Measurements from ENCODE around the gene FOXO6. TPM values are rescaled to one million over a fixed set of nuclear protein-coding genes. Genes with fewer than 3 reads are reported as not detected.

FOXO6 gene
- total and polyA plus RNA-seq, 10 of the 15 experiments (the other 5 are each of a cell fraction or from before 2014, with no cell fraction given): 0.37 TPM; not detected in 9

GRCh38 chr1:41430069-41430468 lies 68.8 kb downstream of the FOXO6 start:
- in situ Hi-C loops (cut with MboI): loop anchor here (5.0 kb wide), 1 partner anchor 163 kb away; no protein-coding TSS in a partner anchor
- Histone ChIP-seq H3K79me2 (ENCODE audit: control insufficient read depth, insufficient read depth, low read length) (no peaks in the 10 kb centered on the region), H3K4me1 (ENCODE audit: control insufficient read depth, insufficient read depth, low read length) (no peaks in the 10 kb centered on the region), H3K4me2 (ENCODE audit: control insufficient read depth, insufficient read depth) (no peak overlapping the region), H3K27me3 (replicated peaks in 1 of 2; ENCODE audit: control insufficient read depth in 2 of 2, insufficient read depth in 2 of 2, low read length in 1 of 2) (peaks cover 0 to under 1% of the 10 kb centered on the region in 2 experiments; a peak in 2 of 4 replicates), H2AFZ (ENCODE audit: control insufficient read depth, low read depth, low read length) (no peak overlapping the region), H3K9me3 (replicated peaks; ENCODE audit: control insufficient read depth, insufficient read depth, low read length) (no peaks in the 10 kb centered on the region), H3K27ac (ENCODE audit: control insufficient read depth, insufficient read depth) (no peak overlapping the region), H3K4me3 (no peak overlapping the region), H3K9ac (ENCODE audit: control insufficient read depth, insufficient read depth, low read length) (no peak overlapping the region), H4K20me1 (ENCODE audit: control insufficient read depth, insufficient read depth) (no peaks in the 10 kb centered on the region), H3K36me3 (ENCODE audit: control insufficient read depth in 2 of 2, insufficient read depth in 2 of 2, low read length in 1 of 2) (no peaks in the 10 kb centered on the region)
- SMC1A ChIA-PET (ENCODE audit: uncharacterized antibody, unreplicated experiment): interaction anchor here (1.3 to 2.0 kb wide), 2 partner anchors 13 to 147 kb away, joined by 3 to 11 read pairs; no protein-coding TSS in a partner anchor
- FAIRE-seq (no peak), DNase-seq (ENCODE audit: low read depth, low spot score) (no peak), ATAC-seq (no peak)
- TF ChIP-seq SMAD5 (IDR thresholded peaks at IDR 0.05; ENCODE audit: low read depth) (no peak), RCOR1 (conservative IDR thresholded peaks at IDR 0.05; ENCODE audit: low read depth, low read length) (no peak)
- CTCF ChIA-PET: interaction anchor here (0.6 to 1.9 kb wide), 7 partner anchors 107 to 163 kb away, joined by 3 to 6 read pairs (median 4); no protein-coding TSS in a partner anchor
- WGBS (ENCODE audit: insufficient coverage, insufficient replicate concordance, low lambda C conversion rate, missing lambda C conversion rate): 54% methylated on average over 4 of the region's 4 CpGs
- RAD21 ChIA-PET (ENCODE audit: unreplicated experiment): interaction anchor here (4.0 kb wide), 1 partner anchor 12 kb away, joined by 13 read pairs; no protein-coding TSS in a partner anchor
- no TSS peak for BruUV-seq (replicated peaks)
- intact Hi-C loops (cut with micrococcal nuclease; ENCODE audit: unreplicated experiment): loop anchor here (5.0 kb wide), 1 partner anchor 148 kb away; no protein-coding TSS in a partner anchor
- POLR2A ChIA-PET: no interaction called here

DNA sequence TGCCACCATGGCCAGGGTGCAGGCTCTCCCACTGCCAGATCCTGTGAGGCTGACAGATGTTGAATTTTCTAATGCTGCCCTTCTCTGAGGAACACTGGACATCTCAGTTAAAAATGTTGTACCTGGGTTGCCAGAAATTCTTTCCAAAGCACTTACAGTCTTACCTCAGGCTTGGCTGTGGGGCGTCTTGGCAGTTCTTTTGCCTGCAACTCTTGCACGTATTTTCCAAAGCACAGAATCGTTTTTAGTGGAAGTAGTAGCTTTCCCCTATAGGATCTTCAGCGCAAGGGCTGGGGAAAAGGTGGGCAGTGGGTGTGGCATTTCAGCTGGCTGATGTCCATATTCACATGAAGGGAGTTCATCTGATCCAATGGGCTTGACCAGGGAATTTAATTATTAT lies 69.3 kb downstream of the FOXO6 start:
- Histone ChIP-seq H3K27me3 (replicated peaks in 1 of 2; ENCODE audit: control insufficient read depth in 2 of 2, insufficient read depth in 2 of 2, low read length in 1 of 2) (peaks cover 0 to 3% of the 10 kb centered on the region in 2 experiments; a peak in 2 of 4 replicates), H3K4me2 (ENCODE audit: control insufficient read depth, insufficient read depth) (no peak overlapping the region), H3K79me2 (ENCODE audit: control insufficient read depth, insufficient read depth, low read length) (no peaks in the 10 kb centered on the region), H3K27ac (ENCODE audit: control insufficient read depth, insufficient read depth) (no peak overlapping the region), H3K4me1 (ENCODE audit: control insufficient read depth, insufficient read depth, low read length) (no peaks in the 10 kb centered on the region), H4K20me1 (ENCODE audit: control insufficient read depth, insufficient read depth) (no peaks in the 10 kb centered on the region), H3K4me3 (no peak overlapping the region), H3K36me3 (ENCODE audit: control insufficient read depth in 2 of 2, insufficient read depth in 2 of 2, low read length in 1 of 2) (no peaks in the 10 kb centered on the region), H3K9me3 (replicated peaks; ENCODE audit: control insufficient read depth, insufficient read depth, low read length) (no peaks in the 10 kb centered on the region), H2AFZ (ENCODE audit: control insufficient read depth, low read depth, low read length) (no peak overlapping the region), H3K9ac (ENCODE audit: control insufficient read depth, insufficient read depth, low read length) (no peak overlapping the region)
- WGBS (ENCODE audit: insufficient coverage, insufficient replicate concordance, low lambda C conversion rate, missing lambda C conversion rate): 50% methylated on average over 4 of the region's 4 CpGs
- in situ Hi-C loops (cut with MboI) (loop anchor here (5.0 kb wide), 1 partner anchor 163 kb away; no protein-coding TSS in a partner anchor), intact Hi-C loops (cut with micrococcal nuclease; ENCODE audit: unreplicated experiment) (loop anchor here (5.0 kb wide), 1 partner anchor 148 kb away; no protein-coding TSS in a partner anchor)
- ChIA-PET POLR2A (no interaction called here), CTCF (interaction anchor here (0.6 to 1.9 kb wide), 7 partner anchors 12 to 163 kb away, joined by 3 to 6 read pairs (median 4); no protein-coding TSS in a partner anchor), SMC1A (ENCODE audit: uncharacterized antibody, unreplicated experiment) (interaction anchor here (2.0 to 2.4 kb wide), 2 partner anchors 12 to 147 kb away, joined by 10 to 11 read pairs; no protein-coding TSS in a partner anchor), RAD21 (ENCODE audit: unreplicated experiment) (interaction anchor here (4.0 kb wide), 1 partner anchor 13 kb away, joined by 13 read pairs; no protein-coding TSS in a partner anchor)
- no peak for DNase-seq (ENCODE audit: low read depth, low spot score)
- FAIRE-seq: no peak
- no peak for ATAC-seq
- BruUV-seq (replicated peaks): no TSS peak
- TF ChIP-seq SREBF1 (IDR thresholded peaks at IDR 0.05; ENCODE audit: low read length) (no peak), NBN (IDR thresholded peaks at IDR 0.05) (no peak), ZNF274 (IDR thresholded peaks at IDR 0.05; ENCODE audit: insufficient read depth, insufficient read length) (no peak), BMI1 (IDR thresholded peaks at IDR 0.05; ENCODE audit: borderline replicate concordance) (no peak), IRF4 (IDR thresholded peaks at IDR 0.05; ENCODE audit: low read depth, low read length) (no peak), CUX1 (IDR thresholded peaks at IDR 0.05; ENCODE audit: insufficient replicate concordance, low read depth, low read length) (no peak), ATF3 (IDR thresholded peaks at IDR 0.05; ENCODE audit: borderline replicate concordance, extremely low read depth, low read depth, low read length) (no peak), NRF1 (conservative IDR thresholded peaks at IDR 0.05; ENCODE audit: low read depth, low read length) (no peak), KLF5 (IDR thresholded peaks at IDR 0.05; ENCODE audit: partially characterized antibody) (no peak), RB1 (IDR thresholded peaks at IDR 0.05; ENCODE audit: borderline replicate concordance) (no peak)
